Nephron (organoid): ENCODE data around the gene SLCO1B3.

ENCODE experiments used
- H3K27ac Mint-ChIP-seq, 3 experiments: 2 replicates each; pipeline ENCODE4 v1.8.0; 2020; ENCODE audit warnings: mixed read lengths in 3 of 3, mild to moderate bottlenecking in 2 of 3, moderate library complexity in 1 of 3
- H3K27me3 Mint-ChIP-seq: 2 replicates; pipeline ENCODE4 v1.8.0; 2021; ENCODE audit warnings: low read depth, mild to moderate bottlenecking, moderate library complexity, mixed read lengths
- H3K36me3 Mint-ChIP-seq: 2 replicates; pipeline ENCODE4 v1.8.0; 2020; ENCODE audit warnings: low read depth, mixed read lengths
- H3K4me1 Mint-ChIP-seq: 2 replicates; pipeline ENCODE4 v1.8.0; 2020; ENCODE audit warnings: mixed read lengths
- H3K4me3 Mint-ChIP-seq, 3 experiments: 2 replicates each; pipeline ENCODE4 v1.8.0; 2020; ENCODE audit warnings: mild to moderate bottlenecking in 3 of 3, mixed read lengths in 3 of 3, moderate library complexity in 2 of 3
- H3K9me3 Mint-ChIP-seq: 2 replicates; pipeline ENCODE4 v1.8.0; 2020; ENCODE audit warnings: mixed read lengths
- TF ChIP-seq, protein P1 (sequence below), 3 experiments: fragments of 200-600 bp; sonication (generic); IDR thresholded peaks; one replicate each; pipeline ENCODE4 v1.5.0; 2021; ENCODE audit warnings: antibody characterized with exemption in 3 of 3; ENCODE audit not compliant: unreplicated experiment in 3 of 3

Gene SLCO1B3

DNA sequence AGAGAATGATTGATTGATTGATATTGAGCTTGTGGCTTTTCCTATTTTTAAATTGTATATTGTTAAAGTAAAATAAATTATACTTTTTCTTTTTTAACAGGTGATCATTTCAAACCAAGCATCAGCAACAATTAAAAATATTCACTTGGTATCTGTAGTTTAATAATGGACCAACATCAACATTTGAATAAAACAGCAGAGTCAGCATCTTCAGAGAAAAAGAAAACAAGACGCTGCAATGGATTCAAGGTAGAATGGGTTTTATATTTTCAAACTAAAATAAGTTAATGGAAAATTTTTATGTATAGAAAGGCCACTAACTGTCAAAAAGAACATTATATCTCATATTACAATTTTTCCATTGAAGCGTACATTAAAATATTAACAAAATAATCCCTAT is 5.1 kb downstream of the SLCO1B3 start:
- Mint-ChIP-seq H3K36me3 (no peaks in the 10 kb centered on the region), H3K27ac (no peak overlapping the region), H3K9me3 (peaks cover 17% of the 10 kb centered on the region), H3K4me1 (no peaks in the 10 kb centered on the region), H3K4me3 (no peak overlapping the region), H3K27me3 (no peaks in the 10 kb centered on the region)
- TF ChIP-seq, protein P1, sequence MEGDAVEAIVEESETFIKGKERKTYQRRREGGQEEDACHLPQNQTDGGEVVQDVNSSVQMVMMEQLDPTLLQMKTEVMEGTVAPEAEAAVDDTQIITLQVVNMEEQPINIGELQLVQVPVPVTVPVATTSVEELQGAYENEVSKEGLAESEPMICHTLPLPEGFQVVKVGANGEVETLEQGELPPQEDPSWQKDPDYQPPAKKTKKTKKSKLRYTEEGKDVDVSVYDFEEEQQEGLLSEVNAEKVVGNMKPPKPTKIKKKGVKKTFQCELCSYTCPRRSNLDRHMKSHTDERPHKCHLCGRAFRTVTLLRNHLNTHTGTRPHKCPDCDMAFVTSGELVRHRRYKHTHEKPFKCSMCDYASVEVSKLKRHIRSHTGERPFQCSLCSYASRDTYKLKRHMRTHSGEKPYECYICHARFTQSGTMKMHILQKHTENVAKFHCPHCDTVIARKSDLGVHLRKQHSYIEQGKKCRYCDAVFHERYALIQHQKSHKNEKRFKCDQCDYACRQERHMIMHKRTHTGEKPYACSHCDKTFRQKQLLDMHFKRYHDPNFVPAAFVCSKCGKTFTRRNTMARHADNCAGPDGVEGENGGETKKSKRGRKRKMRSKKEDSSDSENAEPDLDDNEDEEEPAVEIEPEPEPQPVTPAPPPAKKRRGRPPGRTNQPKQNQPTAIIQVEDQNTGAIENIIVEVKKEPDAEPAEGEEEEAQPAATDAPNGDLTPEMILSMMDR (IDR thresholded peaks at IDR 0.05; ENCODE audit: unreplicated experiment in 3 of 3) = no peak

DNA sequence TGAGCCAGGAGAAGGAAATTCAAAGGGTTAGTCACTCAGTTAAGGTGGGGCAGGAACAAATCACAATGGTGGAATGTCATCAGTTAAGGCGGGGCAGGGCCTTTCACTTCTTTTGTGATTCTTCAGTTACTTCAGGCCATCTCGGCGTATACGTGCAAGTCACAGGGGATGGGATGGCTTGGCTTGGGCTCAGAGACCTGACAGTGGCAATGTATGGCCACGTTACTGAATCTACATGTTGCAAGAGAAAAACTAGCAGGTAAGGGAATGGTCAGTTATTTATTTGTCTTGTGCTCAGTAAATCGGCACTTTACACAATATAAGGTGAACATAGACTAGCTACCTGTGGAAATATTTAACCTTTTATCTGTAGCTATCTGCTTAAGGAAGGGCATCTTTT is 11.9 kb downstream of the SLCO1B3 start:
- Mint-ChIP-seq H3K27me3 (no peaks in the 10 kb centered on the region), H3K4me1 (no peaks in the 10 kb centered on the region)
- TF ChIP-seq, protein P1 (IDR thresholded peaks at IDR 0.05; ENCODE audit: unreplicated experiment in 3 of 3) = no peak

DNA sequence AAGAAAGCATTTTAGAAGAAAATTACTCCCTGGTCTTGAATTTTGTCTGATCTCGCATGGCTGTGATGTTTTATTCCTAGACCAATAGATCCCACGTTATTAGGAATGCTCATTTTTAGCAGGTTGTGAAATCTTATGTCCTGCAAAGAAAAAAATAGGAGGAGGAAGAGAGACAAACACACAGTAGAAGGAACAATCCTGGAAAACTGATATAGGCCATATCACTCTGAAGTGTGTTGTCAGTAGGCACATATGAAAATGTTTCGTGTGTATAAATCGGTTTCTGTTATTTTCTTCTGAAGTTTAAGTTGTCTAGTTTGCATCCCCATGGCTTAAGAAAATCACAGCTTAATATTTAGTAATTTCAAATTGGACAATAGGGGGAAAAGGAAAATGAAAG is 12.4 kb downstream of the SLCO1B3 start:
- Mint-ChIP-seq H3K36me3 (no peaks in the 10 kb centered on the region), H3K9me3 (peaks cover 33% of the 10 kb centered on the region)
- TF ChIP-seq, protein P1 (IDR thresholded peaks at IDR 0.05; ENCODE audit: unreplicated experiment in 3 of 3) = no peak

More for the DNA sequence above, 11.9 kb downstream of the SLCO1B3 start:
- Mint-ChIP-seq H3K4me3 (no peak overlapping the region), H3K9me3 (peaks cover 33% of the 10 kb centered on the region), H3K27ac (no peak overlapping the region), H3K36me3 (no peaks in the 10 kb centered on the region)

DNA sequence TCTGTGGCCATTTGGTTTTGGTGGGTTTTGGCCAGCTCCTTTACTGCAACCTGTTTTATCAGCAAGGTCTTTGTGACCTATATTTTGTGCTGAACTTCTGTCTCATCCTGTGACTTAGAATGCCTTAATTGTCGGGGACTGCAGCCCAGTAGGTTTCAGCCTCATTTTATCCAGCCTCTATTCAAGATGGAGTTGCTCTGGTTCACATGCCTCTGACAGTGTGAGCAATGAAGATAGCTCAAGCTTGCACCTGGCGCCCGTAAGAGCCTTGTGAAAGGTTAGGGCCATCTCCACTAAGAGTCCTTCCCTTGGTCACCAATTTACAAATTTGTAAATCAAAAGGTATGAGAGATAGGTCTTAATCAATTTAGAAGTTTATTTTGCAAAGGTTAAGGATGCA is 19.4 kb downstream of the SLCO1B3 start:
- TF ChIP-seq, protein P1 (IDR thresholded peaks at IDR 0.05; ENCODE audit: unreplicated experiment in 3 of 3) = no peak
- H3K4me1 Mint-ChIP-seq = no peaks in the 10 kb centered on the region
- no peak overlapping the region for H3K27ac Mint-ChIP-seq
- no peaks in the 10 kb centered on the region for H3K36me3 Mint-ChIP-seq
- no peak overlapping the region for H3K4me3 Mint-ChIP-seq
- no peaks in the 10 kb centered on the region for H3K27me3 Mint-ChIP-seq
- no peaks in the 10 kb centered on the region for H3K9me3 Mint-ChIP-seq

More for the DNA sequence above, 12.4 kb downstream of the SLCO1B3 start:
- H3K4me3 Mint-ChIP-seq = no peak overlapping the region
- no peak overlapping the region for H3K27ac Mint-ChIP-seq
- no peaks in the 10 kb centered on the region for H3K4me1 Mint-ChIP-seq
- no peaks in the 10 kb centered on the region for H3K27me3 Mint-ChIP-seq

DNA sequence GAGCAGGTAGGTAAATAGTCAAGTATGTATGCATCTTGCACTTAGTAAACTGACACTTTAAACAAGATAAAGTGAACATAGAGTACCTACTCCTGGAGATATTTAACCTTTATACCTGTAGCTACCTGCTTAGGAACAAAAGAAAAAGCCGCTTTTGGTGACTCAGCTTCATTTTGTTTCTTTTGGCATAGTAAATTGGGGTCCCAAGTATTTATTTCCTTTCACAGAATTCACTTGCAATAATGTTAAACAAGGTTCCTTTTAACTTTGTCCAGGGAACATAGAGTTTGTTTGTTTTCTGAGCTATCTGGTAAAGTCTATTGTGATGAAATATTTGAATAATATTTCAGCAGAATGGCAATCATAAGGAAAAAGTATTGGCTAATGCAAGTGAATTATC is 20.0 kb downstream of the SLCO1B3 start:
- no peaks in the 10 kb centered on the region for H3K27me3 Mint-ChIP-seq
- H3K27ac Mint-ChIP-seq = no peak overlapping the region
- no peaks in the 10 kb centered on the region for H3K9me3 Mint-ChIP-seq
- H3K36me3 Mint-ChIP-seq = no peaks in the 10 kb centered on the region
- no peaks in the 10 kb centered on the region for H3K4me1 Mint-ChIP-seq
- TF ChIP-seq, protein P1 (IDR thresholded peaks at IDR 0.05; ENCODE audit: unreplicated experiment in 3 of 3) = no peak
- H3K4me3 Mint-ChIP-seq = no peak overlapping the region

DNA sequence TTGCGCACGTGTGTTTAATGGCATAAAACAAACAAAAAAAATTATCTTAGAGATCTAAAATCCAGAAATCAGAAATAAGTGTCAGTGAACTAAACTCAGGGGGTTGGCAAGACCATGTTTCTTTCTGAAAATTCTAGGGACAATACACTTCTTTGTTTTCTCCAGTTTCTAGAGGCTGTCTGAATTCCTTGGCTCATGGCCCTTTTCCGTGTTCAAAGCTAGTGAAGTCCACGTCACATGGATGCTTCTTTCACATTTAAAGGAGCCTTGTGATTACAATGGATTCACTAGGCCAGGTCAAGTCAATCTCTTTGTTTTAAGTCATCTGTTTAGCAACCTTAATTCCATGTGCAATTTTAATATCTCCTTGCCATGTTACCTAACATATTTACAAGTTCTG is 22.4 kb downstream of the SLCO1B3 start:
- Mint-ChIP-seq H3K36me3 (no peaks in the 10 kb centered on the region), H3K27me3 (no peaks in the 10 kb centered on the region), H3K9me3 (no peaks in the 10 kb centered on the region), H3K4me3 (no peak overlapping the region), H3K4me1 (no peaks in the 10 kb centered on the region), H3K27ac (no peak overlapping the region)
- TF ChIP-seq, protein P1 (IDR thresholded peaks at IDR 0.05; ENCODE audit: unreplicated experiment in 3 of 3) = no peak
